Measurements from ENCODE around the gene ADSL.

ADSL gene

DNA sequence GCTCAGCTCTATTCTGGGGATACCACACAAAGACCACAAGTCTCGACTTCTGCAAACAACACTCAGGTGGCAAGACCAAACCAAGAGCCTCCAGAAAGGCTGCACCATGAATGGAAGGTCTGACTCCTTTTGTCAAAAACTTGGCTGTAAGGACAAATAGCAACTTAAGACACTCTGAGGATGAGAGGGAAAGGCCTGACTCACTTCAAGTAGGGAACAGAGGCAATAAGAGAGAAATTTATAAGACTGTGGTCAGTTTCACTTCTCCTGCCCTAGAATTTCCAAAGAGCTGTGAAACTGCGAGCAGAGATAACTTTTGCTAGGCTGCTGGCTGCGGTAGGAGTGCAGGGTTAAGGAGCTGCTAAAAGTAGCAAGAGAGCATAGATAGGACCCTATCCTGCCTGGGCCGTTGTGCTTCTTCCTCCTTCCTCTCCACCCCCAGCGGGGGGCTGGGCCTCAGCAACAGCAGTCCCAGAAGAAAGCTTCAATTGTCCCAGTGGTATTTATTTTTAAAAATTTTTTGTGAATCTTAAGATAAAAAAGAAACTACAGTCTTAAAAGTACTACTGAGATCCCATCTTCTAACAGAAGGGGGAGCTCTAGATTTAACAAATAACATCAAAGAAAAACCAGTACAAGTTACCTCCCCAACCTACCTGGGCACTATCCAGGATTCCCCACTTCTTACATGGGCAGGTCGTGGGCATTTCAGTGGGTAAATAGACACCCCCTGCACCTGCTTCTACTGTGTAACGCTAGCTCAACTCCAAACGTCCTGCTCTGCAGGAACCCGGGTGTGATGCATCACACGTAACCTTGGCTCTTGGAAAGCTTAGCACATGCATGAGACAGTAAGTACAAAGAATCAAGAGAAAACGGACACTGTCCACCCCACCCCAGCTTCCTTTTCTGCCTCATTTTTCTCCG, 90.5 kb downstream of the ADSL start:
- TF ChIP-seq, protein P1, sequence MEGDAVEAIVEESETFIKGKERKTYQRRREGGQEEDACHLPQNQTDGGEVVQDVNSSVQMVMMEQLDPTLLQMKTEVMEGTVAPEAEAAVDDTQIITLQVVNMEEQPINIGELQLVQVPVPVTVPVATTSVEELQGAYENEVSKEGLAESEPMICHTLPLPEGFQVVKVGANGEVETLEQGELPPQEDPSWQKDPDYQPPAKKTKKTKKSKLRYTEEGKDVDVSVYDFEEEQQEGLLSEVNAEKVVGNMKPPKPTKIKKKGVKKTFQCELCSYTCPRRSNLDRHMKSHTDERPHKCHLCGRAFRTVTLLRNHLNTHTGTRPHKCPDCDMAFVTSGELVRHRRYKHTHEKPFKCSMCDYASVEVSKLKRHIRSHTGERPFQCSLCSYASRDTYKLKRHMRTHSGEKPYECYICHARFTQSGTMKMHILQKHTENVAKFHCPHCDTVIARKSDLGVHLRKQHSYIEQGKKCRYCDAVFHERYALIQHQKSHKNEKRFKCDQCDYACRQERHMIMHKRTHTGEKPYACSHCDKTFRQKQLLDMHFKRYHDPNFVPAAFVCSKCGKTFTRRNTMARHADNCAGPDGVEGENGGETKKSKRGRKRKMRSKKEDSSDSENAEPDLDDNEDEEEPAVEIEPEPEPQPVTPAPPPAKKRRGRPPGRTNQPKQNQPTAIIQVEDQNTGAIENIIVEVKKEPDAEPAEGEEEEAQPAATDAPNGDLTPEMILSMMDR (IDR thresholded peaks at IDR 0.05): peak; percentile 59
